HG03066 (cell line): Measurements from ENCODE around the gene LRRN4.
"Not testable (repeated sequence)": the region's sequence is repeated elsewhere in the genome, so short reads cannot be mapped to it uniquely, and the experiment has no call there.

Source experiments
- ATAC-seq: cut with Tn5 transposase; IDR thresholded peaks from one replicate; pipeline ENCODE4 v1.9.1; 2021; ENCODE audit warnings: low read depth; ENCODE audit not compliant: unreplicated experiment

The LRRN4 gene

DNA sequence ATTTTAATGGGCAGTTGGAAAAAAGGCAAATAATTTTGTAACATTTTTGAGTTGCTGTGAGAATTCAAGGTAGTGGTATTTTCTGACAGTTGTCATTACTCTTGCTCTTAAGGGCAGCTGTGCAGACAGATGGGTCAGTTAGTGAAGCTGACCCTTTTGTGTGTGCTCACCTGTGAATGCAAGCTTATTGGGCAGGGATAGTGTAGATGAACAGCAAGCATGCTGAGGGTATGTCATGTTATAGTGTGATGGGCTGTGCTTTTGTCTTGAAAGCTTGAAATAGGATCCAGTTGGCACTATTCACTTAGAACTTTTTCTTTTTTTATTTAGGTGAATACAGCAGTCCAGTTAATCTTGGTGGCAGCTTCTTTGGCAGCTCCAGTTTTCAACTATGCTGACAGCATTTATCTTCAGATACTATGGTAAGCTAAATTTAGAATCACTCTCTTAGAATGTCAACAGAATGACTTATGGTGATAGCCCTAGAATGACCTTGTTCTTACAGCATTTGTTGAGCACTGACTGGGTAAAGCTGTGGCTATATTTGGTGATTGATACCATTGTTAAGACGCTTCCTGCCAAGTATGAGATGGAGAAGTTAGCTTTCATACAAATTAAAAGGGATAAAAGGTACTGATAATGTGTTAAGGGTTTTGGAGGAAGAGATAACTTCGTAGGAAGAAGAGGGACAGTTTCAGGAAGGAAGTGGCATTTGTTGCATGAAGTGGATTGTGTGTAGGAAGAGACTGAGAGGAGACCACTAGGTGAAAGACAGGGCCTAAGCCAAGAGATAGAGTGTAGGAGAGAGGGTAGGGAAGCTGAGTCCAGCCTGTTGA lies 19.5 kb downstream of the LRRN4 start:
- no peak for ATAC-seq

DNA sequence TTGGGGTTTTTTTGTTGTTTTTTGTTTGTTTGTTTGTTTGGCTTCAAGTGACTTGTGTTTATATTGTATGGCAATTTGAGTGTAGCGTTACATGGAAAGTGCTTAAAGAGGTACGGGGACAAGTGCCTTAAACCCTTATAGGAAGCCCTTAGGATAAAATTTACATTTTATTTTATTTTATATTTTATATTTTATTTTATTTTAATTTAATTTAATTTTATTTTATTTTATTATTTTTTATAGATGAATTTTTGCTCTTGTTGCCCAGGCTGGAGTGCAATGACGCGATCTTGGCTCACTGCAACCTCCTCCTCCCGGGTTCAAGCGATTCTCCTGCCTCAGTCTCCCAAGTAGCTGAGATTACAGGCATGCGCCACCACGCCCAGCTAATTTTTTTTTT lies 21.0 kb downstream of the LRRN4 start:
- not testable (repeated sequence) for ATAC-seq

- ATAC-seq, result no peak
Measured at GRCh38 chr20:6030453-6031080, 23.3 kb downstream of the LRRN4 start.

- no peak for ATAC-seq
Measured at GRCh38 chr20:6029538-6029937, 24.3 kb downstream of the LRRN4 start.

GRCh38 chr20:6028818-6029217 lies 25.0 kb downstream of the LRRN4 start:
- ATAC-seq, result no peak

- ATAC-seq, result no peak
Measured at GRCh38 chr20:6026051-6026450, 27.8 kb downstream of the LRRN4 start.

DNA sequence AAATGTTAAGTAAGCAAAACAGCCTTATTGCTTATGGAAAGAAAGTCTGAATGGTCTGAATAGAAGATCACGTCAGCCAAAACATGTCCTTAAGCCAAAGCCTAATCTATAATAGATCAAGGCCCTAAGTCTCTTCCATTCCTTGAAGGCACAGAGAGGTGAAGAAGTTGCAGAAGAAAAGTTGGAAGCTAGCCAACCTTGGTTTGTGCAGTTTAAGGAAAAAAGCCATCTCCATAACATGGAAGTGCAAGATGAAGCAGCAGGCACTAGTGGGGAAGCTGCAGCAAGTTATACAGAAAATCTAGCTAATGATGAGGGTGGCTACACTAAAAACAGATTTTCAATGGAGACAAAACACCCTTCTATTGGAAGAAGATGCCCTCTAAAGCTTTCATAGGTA lies 29.1 kb downstream of the LRRN4 start:
- ATAC-seq, result no peak

DNA sequence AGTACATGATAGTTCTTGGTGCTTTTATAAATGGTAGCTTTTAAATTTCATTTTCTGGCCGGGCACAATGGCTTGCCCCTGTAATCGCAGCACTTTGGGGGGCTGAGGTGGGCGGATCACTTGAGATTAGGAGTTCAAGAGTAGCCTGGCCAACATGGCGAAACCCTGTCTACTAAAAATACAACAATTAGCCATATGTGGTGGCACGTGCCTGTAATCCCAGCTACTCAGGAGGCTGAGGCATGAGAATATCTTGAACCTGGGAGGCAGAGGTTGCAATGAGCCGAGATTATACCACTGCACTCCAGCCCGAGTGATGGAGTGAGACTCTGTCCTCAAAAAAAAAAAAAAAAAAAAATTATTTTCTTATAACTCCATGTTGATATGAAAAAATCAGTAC lies 36.0 kb downstream of the LRRN4 start:
- no peak for ATAC-seq

DNA sequence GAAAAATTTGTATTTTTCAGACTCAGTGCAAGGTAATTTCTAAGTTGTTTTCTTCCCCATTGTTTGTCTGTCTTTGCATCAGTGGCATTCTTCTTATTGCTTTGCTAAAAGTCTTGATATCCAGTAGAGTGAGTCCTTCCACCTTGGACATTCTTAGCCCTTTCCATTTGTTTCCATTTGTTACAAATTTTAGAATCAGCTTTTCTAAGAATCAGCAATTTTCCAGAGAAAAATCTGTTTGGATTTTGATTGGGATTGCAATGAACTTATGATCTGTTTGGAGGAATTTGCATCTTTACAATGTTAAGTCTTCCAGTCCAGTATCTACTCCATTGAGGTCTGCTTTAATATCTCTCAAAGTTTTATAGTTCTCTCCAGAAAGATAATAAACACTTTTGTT lies 36.4 kb downstream of the LRRN4 start:
- no peak for ATAC-seq

DNA sequence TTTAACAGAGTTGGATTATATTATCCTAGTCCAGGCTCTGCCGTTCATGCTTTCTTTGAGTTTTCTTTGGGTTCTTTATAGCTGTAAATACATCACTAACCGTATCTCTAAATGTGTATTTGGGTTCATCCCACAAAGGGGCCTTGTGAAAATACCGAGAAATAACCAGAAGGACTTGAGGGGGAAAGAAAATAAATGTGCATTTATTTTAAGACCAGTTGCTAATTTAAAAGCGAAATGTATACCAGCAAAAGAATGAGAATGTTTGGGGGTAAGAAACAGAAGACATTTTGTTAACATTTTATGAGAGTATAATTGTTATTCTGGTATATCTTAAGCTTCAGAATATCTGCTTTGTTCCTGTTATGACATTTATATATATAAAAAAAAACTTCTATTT lies 38.9 kb downstream of the LRRN4 start:
- no peak for ATAC-seq

DNA sequence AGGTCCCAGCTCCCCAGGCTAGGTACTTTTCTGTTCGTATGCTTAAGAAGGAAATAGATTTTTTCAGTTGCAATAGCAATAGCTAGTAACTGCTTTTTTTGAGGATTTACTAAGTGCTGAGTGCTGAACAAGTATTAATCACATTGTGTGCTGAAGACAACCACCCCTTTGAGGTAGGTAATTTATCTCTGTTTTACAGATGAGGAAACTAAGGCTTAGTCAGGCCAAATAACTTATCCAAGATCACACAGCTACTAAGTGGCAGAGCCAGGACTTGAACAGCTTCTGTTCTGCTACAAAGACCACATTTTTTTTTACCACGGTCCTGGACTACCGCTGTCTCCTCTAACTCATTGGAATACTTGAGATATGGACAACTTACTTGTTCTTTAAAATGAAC lies 39.8 kb downstream of the LRRN4 start:
- no peak for ATAC-seq

- no peak for ATAC-seq
Measured at GRCh38 chr20:6012179-6012578, 41.7 kb downstream of the LRRN4 start.

GRCh38 chr20:6008254-6008653 lies 45.6 kb downstream of the LRRN4 start:
- ATAC-seq, result no peak

- no peak for ATAC-seq
Measured at GRCh38 chr20:6007529-6008103, 46.2 kb downstream of the LRRN4 start.

DNA sequence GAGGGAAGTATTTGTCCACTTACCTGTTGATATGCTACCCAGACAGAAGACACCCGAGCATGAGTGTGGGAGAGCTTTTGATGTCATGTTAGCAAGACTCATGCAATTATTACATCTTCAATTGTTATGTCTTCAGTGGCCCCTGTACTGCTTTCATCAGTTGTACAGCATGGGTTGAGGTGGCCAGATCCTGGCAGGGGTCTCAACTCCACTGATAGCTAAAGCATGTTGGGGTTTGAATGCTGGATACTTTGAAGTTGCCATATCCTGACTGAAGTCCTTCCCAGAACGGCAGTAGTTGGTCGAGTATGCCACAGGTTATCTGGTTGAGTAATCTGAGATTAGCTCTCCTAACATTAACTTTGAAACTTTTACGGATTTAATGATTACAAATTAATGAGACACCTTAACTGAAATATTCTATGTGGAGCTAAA lies 46.7 kb downstream of the LRRN4 start:
- no peak for ATAC-seq

- no peak for ATAC-seq
Measured at GRCh38 chr20:6006603-6006949, 47.3 kb downstream of the LRRN4 start.

DNA sequence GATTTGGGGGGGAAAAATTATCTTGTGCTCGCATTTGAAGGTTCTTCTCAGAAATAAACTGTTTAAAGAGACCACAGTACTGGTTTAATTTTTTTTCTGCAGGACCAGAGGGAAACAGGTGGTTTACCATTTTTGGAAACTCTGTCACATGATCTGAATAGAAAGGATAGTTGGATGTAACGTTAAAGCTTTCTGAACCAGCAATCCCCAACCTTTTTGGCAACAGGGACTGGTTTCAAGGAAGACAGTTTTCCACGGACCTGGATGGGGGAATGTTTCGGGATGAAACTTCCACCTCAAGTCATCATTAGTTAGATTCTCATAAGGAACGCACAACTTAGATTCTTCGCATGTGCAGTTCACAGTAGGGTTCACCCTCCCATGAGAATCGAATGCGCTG lies 53.0 kb downstream of the LRRN4 start:
- ATAC-seq, result no peak

DNA sequence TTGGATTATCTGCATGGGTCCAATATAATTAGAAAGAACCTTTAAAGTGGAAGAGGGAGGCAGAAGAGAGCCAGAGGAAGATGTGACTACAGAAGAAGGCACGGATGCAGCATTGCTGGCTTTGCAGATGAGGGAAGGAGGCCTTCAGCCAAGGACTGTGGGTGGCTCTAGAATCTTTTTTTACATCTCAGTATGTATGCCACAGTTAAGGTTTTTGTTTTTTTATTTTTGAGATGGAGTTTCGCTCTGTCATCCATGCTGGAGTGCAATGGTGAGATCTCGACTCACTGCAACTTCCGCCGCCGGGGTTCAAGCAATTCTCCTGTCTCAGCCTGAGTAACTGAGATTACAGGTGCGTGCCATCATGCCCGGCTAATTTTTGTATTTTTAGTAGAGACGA lies 54.1 kb downstream of the LRRN4 start:
- ATAC-seq, result no peak

GRCh38 chr20:5996765-5997164 lies 57.1 kb downstream of the LRRN4 start:
- ATAC-seq, result peak; percentile 96

- no peak for ATAC-seq
Measured at GRCh38 chr20:5991623-5992441, 62.0 kb downstream of the LRRN4 start.

DNA sequence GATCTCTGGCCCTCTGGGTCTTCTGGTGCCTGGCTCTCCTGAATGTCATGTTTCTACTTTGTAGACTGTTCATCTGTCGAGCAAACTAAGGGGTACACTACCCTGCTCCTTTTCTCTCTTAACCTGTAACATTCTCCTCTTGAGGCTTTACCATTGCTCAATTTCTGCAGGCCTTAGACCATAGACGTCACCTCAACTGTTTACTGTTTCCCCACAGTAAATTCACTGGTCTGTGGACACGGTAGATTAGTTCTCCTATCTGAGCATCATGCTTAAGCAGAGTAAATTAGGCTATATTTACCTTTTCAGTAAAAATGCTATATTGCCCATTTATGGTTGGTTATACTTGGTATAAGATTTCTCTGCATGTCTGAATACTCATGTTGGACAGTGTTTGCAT lies 62.9 kb downstream of the LRRN4 start:
- ATAC-seq, result no peak
